GM18520 (cell line): ENCODE data around the gene CIAO3.
"Not testable (repeated sequence)": the region's sequence is repeated elsewhere in the genome, so short reads cannot be mapped to it uniquely, and the experiment has no call there.

Source experiments
- ATAC-seq: cut with Tn5 transposase; IDR thresholded peaks from one replicate; pipeline ENCODE4 v1.9.1; 2021; ENCODE audit not compliant: unreplicated experiment

The CIAO3 gene

DNA sequence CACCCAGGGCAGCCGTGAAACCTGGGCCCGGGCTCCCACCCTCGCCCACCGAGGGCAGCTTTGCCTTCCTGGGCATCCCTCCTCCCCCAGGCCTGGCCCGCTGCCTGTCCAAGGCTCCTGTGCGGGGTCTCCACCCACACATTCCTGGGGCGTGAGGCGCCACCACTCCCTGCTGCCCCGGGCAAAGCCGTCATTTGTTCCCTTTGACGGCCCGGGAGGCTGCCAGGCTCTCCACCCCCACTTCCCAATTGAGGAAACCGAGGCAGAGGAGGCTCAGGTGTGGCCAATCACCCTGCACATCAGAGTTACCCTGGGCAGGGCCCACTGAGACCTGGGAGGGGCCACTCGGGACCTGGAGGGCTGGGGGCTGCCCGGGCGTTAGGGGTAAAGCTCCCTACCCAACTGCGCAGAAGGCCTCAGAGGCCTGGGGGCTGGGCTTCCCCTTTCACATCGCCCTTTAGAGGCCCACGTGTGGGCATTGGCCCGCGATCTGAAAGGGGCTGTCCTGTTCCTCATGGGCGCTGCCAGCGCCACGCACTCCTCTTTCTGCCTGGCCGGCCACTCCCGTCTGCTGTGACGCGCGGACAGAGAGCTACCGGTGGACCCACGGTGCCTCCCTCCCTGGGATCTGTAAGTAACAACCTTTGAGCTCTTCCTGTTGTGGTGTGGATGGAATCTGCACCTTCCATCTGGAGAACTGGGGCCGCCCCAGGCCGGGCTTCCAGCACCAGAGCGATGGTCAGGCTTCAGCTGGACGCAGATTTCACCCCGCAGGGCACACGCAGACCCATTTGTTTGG is 19.9 kb upstream of the CIAO3 start, which contains the start of gene MSLN:
Gene MSLN (plus strand): TSS at position 190 of the 799 bp plus-strand sequence. CDS start 1,947 bp downstream, outside the sequence.
- ATAC-seq = no peak

DNA sequence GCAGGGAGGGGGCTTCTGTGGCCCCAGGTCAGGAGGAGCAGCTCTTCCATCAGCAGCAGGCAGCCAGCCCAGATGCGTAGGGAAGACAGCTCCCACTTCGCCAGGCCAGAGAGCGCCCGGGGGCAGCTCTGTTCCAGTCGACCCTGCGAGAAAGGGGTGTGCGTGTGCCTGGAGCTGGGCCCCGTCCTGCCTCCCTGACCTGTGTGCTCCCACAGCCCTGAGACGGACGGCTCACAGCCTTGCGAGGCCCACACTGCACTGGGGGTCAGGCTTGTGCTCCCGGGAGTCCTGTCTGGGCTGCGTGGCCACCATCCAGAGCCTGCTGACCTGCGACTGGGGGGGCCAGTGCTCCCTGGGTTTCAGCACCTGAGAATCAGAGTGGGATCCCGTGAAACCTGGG is 19.3 kb upstream of the CIAO3 start:
- no peak for ATAC-seq

DNA sequence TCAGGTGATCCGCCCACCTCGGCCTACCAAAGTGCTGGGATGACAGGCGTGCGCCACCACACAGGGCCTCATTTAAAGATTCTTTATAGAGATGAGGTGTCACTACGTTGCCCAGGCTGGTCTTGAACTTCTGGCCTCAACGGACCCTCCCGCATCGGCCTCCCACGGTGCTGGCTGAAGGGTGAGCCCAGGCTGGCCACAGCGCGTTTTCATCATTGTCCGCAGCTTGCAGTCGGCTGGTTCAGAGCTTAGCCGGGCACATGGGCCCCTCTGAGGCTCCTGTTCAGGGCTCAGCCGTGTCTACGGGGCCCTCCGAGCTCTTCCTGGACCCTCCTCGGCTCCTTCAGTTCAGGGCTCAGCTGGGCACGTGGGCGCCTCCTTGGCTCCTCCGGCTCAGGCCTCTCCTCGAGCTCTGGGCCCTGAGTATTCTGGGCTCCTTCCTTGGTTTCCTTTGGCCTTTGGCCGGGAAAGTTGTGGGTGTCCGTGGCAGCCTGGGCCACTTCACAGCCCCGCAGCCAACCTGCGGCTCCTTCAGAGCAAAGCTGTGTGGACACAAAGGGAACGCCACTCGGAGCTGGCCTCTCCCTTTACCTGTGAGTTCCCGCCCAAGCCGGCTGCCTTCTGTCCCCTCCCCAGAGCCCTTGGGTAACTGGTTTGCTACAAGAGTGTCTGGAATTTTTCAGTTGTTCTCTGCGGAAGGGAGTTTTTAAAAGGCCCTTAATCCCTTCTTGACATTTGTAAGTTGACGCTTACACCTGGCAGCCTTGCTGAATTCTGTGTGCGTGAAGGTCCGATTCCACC is 18.5 kb upstream of the CIAO3 start:
- ATAC-seq = no peak

DNA sequence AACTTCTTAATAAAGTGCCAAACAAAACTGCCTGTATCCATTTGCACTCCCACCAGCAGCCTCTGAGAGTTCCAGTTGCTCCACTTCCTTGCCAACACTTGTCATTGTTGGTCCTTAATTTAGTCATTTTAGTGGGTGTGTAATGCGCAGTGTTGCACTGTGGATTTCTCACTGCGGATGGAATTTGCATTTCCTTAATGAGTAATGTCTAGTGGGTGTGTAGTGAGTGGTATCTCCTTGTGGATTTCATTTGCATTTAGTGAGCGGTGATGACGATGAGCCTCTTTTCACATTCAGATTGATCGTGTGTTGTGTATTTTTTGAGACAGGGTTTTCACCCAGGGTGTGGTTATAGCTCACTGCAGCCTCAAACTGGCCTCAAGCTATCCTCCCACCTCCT is 15.6 kb upstream of the CIAO3 start:
- ATAC-seq = no peak

DNA sequence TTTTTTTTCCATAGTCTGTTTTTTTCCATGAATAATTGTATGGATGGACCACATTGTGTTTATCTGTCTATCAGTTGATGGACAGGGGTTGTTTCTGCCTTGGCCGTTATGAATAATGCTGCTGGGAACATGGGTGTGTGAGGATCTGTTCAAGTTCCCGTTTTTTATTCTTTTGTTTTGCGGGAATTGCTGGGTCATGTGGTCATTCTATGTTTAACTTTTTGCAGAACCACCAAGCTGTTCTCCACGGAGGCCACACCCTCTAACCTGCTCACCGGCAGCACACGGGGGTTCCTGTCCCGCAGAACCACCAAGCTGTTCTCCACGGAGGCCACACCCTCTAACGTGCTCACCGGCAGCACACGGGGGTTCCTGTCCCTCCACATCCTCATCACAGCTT is 13.9 kb upstream of the CIAO3 start:
- no peak for ATAC-seq

DNA sequence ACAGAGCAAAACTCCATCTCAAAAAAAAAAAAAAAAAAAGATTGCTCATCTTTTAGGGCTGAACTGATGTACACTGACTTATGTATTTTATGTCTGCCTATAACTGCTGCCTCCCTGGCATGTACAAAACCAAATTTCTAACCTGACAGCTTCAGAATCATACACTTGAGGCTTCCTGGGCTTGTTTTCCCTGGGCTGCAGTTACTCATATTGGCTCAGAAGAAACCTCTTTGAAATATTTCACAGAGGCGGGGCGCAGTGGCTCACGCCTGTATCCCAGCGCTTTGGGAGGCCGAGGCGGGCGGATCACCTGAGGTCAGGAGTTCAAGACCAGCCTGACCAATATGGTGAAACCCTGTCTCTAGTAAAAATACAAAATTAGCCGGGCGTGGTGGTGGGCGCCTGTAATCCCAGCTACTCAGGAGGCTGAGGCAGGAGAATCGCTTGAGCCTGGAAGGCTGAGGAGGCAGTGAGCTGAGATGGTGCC is 13.4 kb upstream of the CIAO3 start:
- ATAC-seq = not testable (repeated sequence)

DNA sequence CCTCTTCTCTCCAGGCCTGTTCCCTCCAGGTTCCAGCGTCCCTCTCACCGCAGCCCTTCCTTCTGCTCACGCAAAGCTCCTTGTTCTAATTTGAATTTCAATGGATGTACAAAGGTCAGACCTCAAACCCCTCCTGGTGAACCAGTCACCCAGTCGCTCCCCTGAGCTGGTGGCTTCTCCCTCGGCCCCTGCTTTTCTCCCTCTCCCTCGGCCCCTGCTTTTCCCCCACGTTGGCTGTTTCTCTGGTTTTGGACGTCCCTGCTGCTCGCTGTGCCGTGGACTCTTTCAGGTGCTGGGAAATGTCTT is 11.2 kb upstream of the CIAO3 start:
- no peak for ATAC-seq

DNA sequence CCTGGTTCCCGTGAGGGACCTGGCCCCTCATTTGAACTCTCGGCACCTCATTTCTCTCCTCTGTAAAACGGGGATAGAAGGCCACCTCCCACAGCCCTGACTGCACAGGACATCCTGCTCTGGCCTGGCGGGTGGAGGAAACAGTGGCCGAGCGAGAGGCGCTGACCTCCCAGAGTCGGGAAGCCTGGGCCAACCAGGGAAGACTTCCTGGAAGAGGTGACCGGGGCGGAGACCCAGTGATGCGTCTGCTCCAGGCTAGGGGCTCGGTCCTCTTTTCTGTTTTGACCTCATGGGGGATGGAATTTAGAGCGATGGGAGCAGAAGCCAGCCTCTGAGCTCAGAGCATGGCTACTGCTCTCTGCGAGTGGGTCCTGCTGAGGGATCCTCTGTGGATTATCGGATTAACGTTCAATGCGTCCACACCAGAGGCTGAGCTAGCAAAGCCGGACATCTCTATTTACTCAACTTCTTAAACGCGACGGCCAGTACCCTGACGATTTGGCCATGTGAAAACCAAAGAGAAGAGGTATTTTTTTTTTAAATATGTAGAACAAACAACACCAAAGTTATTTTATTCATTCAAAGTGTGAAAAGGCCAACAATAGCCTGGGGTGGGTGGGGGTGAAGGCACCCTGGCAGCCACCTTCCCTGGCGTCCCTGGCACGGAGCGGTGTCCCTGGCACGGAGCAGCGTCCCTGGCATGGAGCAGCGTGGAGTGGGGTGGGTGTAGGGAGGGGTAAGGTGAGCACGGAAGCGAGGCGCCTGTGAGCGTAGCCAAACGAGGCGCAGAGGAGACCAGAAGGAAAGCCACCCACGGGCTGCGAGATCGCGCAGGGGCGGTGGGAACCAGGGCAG is 10.6 kb upstream of the CIAO3 start:
- ATAC-seq = no peak

DNA sequence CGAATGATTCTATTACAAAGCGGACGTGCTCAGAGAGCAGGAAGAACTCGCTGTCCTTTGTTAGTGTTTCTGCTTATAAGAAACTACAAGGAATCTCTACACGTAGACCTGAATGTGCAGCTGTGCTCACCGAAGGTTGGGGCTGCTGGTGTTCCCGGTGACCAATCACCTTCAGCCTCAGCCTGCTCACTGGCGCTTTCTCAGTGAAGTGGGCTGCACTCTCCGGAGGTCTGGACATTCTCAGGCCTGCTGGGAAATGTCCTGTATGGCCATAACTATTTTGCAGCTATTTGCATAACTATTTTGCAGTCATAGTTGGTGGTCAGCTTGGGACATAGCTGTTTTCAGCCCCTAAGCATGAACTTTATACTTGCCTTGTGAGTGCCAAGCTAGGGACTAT is 9.7 kb upstream of the CIAO3 start:
- no peak for ATAC-seq

DNA sequence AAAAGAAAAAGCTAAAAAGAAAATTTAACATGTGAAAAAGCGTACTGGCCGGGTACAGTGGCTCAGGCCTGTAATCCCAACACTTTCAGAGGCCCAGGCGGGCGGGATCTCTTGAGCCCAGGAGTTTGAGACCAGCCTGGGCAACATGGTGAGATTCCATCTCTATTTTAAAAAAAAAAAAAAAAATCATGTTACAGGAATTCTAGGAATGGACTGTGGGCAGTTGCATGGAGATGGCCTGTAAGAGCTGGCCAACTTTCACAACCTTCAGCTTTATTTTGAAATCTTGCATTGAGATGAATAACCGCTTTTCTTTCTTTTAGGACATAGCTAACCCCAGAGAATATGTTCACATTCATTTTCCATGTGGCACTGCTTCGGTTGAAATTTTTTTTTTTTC is 8.2 kb upstream of the CIAO3 start:
- ATAC-seq = no peak

DNA sequence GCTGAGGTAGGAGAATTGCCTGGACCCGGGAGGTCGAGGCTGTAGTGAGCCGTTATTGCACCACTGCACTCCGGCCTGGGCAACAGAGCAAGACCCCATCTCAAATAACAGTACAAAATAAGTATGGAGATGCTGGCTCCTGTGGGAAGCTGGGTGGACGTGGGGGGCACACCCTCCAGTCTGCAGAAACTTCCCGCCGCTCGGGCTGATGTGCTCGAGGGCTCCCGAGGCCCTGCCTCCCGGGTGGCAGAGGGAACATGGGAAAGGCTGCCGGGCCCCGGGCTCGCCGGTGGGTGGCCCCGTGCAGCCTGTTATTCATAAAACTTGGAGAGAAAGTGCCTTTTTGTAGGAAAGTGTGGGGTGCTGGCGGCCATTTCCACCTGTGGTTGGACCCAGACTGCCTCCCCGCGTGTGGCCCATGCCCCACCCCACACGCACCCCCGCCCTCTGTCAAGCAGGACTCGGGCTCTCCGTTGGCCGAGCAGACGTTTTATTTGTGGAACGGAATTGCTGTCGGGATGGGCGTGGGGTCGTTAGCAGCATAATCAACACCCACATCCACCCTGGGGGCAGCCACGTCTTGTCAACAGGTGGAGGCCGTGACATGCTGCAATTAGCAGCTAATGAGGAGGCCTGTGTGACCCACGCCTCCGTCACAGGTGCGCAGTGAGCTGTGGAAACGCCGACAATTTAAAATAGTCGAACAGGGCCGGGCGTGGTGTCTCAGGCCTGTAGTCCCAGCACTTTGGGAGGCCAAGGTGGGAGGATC is 7.4 kb upstream of the CIAO3 start:
- ATAC-seq = no peak

DNA sequence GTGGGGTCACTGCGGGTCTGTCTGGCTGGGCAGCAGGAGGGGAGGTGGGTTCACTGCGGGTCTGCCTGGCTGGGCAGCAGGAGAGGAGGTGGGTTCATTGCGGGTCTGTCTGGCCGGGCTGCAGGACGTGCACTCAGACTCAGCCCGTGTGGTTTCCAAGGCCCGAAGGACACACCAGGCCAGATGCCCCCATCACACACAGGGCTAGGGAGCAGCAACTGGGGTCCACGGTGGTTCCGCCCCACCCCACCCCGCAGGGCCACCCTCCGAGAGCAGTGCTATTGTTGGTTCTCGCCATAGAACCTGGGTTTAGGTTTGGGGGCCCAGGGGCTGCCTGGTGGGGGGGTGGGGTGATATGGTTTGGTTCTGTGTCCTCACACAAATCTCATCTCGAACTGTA is 5.8 kb upstream of the CIAO3 start:
- no peak for ATAC-seq

DNA sequence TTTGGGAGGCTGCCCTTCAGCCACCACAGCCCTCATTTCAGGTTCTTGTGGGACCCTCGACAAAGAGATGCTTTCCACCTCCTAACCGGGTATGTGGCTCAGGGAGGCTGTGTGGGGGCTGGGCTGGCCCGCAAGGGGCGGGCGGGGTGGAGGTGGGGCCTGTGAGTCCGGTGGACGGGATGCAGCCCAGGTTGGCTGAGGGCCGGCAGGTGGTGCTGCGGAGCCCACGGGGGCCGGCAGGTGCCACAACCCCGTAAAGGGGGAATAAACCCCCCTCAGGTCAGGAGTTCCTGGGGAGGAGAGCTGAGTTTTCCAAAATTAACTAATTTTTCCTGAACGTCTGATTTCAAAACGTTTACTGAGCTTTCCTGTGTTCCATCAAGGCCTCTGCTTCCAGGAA is 4.9 kb upstream of the CIAO3 start:
- ATAC-seq = no peak

DNA sequence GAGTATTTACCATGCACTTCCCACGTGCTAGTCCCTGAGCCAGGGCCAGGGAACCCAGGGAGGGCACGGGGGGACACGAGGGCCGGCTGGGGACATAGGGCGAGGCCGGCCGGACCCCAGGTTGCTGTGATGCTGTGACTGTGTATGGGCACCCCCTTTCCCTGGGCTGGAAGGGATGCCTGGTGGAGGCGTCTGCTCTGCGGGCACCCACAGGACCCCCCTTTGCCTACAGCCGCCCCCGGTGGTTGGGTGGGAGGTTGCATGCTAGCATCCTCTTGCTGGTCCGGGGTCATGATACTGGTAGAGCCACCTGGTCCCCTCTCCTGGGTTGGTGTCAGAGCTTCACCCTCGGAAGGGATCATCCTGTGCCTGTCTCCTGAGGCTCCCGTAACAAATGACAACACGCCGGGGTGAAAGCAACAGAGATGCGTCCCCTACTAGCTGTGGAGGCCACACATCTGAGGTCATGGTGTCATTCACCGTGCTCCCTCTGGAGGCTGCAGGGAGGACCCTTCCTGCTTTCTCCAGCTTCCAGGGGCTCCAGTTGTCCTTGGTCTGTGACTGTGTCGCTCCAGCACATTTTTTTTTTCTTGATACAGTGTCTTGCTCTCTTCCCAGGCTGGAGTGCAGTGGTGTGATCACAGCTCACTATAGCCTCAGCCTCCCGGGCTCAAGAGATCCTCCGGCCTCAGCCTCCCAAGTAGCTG is 3.1 kb upstream of the CIAO3 start:
- ATAC-seq = no peak

DNA sequence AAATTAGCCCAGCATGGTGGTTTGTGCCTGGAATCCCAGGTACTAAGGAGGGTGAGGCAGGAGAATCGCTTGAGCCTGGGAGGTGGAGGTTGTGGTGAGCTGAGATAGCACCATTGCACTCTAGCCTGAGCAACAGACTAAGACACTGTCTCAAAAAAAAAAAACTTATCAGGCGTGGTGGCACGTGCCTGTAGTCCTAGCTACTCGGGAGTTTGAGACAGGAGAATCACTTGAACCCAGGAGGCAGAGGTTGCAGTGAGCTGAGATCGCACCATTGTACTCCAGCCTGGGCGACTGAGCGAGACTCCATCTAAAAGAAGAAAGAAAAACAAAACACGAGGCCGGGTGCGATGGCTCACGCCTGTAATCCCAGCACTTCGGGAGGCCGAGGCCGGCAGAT is 2.1 kb upstream of the CIAO3 start:
- not testable (repeated sequence) for ATAC-seq

DNA sequence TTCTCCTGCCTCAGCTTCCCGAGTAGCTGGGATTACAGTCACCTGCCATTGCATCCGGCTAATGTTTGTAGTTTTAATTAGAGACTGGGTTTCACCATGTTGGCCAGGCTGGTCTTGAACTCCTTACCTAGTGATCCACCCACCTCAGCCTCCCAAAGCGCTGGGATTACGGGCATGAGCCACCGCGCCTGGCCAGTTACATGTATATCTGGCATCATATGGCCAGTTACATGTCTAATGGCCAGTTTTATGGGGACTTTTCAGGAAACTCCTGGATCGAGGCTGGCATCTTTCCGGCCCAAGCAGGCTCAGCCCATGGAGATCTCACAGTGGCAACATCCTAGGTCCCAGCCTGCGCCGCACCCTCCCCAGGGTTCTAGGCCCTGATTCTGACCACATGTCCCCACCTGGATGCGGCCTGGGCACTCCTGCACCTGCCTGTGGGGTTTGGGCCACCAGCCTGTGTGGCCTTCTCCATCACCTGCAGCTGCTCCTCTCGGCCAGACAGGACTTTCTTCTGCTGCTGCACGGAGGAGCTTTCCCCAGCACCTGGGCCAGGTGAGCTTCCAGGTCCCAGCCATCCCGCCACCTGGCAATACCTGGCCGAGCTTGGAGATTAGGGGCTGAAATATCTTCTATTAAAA is 1.3 kb upstream of the CIAO3 start:
- no peak for ATAC-seq

DNA sequence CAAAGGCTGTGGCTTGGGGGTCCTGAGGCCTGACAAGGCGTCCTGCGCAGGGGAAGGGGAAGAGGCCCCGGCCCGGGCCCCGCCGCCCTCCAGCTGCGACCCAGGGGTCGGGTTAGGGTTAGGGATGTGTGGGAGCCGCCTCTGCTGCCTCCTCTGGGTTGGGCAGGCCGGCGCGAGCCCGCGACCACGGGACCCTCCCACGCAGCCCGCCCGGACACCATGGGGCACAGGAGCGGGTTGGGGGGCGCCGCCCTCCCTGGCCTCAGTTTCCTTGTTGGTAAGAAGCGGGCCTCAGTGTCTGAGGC is 386 bp downstream of the CIAO3 start:
- ATAC-seq = no peak

DNA sequence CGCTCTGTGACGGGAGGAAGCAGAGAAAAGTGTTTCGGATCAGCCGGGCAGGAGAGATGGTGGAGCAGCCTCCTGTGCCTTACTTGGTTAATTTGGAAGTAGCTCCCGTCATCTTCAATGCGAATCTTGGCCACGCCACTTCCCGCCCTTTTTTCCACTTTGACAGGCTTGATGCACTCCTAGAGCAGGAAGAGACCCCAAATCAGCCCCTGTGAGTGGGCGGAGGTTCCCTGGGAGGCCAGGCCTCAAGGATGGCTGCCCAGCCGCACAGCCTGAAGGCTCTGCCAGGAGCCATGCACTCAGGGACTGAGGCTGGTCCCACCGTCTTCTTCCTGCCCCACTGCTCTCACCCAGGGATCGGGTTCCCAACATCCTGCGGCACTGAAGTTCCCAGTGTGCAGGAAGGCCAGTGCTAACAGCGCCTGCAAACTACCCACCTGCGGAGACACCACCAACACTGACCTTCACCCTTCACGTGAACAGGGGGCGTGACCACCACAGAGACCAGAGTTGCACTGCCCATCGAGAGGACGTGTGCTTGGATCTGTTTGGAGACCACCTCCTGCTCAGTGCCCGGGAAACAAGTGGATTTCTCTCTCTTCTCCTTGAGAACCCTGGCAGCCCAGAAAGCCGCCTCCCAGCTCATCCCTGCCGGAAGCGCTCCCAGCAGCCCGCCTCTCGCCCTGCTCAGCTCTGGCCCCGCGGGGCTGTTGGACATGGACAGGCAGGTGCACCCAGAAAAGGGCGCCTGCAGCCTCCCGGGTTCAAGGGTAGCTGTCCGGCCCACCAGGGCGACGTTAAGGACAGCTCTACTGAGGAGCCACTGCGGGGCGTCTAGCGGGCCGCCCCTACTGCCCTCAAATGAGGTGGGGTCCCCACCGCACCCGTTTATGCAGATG is 988 bp downstream of the CIAO3 start:
- no peak for ATAC-seq
